ENCODE data around the gene GPATCH2. TPM values are rescaled to one million over a fixed set of nuclear protein-coding genes. Genes with fewer than 3 reads are reported as not detected.

Gene GPATCH2
- total RNA-seq, 1 donor from 2014 or later = 23.0 TPM

DNA sequence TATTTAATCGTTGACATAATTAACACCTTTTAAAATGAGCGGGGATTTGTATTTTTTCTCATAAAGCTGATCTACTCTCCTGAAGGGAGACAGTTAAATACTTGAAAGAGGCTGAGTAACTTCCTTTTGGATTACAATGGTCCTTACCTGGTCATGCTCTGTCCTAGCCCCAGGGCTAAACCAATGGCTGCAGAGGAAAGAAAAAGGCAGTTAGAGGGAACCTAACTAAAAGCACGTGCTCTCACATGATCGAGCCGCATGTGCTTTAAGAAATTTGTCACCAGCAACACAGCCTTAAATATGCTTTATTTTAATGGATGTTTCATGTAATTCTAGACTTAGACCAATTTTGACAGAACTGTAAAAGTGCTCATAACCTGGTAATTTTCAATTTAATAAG is 132.7 kb downstream of the GPATCH2 start:
- H3K4me1 Mint-ChIP-seq = peaks cover 4% of the 10 kb centered on the region
- peaks cover 5% of the 10 kb centered on the region for H3K36me3 Mint-ChIP-seq
- no peaks in the 10 kb centered on the region for H3K27me3 Mint-ChIP-seq (ENCODE audit: low read depth)
- H3K4me3 Mint-ChIP-seq = no peak overlapping the region
- DNase-seq (ENCODE audit: low spot score in 2 of 2, unreplicated experiment in 2 of 2) = no peak
- no peak for TF ChIP-seq CTCF (IDR thresholded peaks at IDR 0.05; ENCODE audit: unreplicated experiment)
- H3K9me3 Mint-ChIP-seq = no peaks in the 10 kb centered on the region
- no peak overlapping the region for H3K27ac Mint-ChIP-seq

DNA sequence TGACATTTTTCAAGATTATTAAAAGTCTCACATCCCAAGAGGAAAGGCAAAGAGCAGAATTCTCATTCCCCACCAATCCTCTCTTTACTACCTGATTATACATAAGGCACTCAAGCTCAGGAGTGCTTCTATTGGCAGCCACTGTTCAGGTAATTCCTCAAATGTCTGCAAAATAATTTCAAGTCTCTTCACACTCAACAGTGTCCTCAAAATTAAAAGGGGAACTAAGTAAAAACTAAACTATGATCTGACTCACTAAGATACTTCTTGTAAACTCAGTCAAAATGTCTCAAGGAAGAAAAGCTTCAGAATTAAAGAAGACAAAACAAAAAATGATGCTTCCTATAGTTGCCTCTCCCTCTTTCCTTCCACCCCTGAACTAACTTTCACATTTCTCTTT is 135.6 kb downstream of the GPATCH2 start:
- Mint-ChIP-seq H3K4me1 (peaks cover 6% of the 10 kb centered on the region), H3K36me3 (peaks cover 7% of the 10 kb centered on the region), H3K9me3 (no peaks in the 10 kb centered on the region), H3K27me3 (ENCODE audit: low read depth) (no peaks in the 10 kb centered on the region), H3K27ac (no peak overlapping the region), H3K4me3 (no peak overlapping the region)
- DNase-seq (ENCODE audit: low spot score in 2 of 2, unreplicated experiment in 2 of 2) = no peak
- no peak for TF ChIP-seq CTCF (IDR thresholded peaks at IDR 0.05; ENCODE audit: unreplicated experiment)

DNA sequence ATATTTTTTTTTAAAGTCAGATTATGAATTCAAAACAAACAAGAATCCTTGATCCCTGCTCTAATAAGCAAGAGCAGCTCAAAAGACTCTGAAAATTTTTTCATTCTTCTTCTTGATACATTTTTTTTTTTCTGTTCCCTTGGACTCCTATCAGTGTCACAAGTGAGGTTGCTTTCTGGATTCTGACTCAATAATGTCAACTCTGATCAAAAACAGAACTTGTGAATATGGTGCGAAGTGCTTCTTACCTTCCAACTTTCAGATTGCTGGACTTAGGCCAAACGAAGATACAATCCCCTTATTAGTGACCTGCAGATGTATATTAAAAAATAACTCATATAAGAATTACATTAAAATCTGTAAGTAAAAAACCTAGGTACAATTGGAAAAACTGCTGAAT is 136.1 kb downstream of the GPATCH2 start:
- no peak for TF ChIP-seq CTCF (IDR thresholded peaks at IDR 0.05; ENCODE audit: unreplicated experiment)
- Mint-ChIP-seq H3K27ac (no peak overlapping the region), H3K36me3 (peaks cover 12% of the 10 kb centered on the region), H3K9me3 (no peaks in the 10 kb centered on the region), H3K4me3 (no peak overlapping the region), H3K4me1 (peaks cover 6% of the 10 kb centered on the region), H3K27me3 (ENCODE audit: low read depth) (no peaks in the 10 kb centered on the region)
- no peak for DNase-seq (ENCODE audit: low spot score in 2 of 2, unreplicated experiment in 2 of 2)

DNA sequence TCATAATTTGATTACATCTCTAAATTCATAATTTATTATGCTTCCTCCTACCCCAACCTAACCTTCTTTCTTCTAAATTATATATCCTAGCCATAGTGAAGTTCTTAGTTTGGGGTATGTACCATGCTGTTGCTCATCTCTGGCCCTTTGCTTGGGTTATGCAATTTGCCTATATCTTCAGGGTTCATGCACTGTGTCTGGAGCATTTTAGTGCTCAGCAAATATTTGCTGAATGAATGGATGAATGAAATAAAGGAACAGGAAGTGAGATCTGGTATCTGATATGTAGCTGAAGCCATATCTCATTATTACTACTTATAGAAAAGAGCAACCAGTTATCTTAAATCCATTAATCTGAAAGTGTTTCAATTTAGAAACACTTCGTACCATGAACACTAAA is 137.6 kb downstream of the GPATCH2 start:
- Mint-ChIP-seq H3K9me3 (no peaks in the 10 kb centered on the region), H3K4me1 (peaks cover 6% of the 10 kb centered on the region), H3K27me3 (ENCODE audit: low read depth) (no peaks in the 10 kb centered on the region), H3K4me3 (no peak overlapping the region), H3K36me3 (peaks cover 14% of the 10 kb centered on the region), H3K27ac (no peak overlapping the region)
- no peak for DNase-seq (ENCODE audit: low spot score in 2 of 2, unreplicated experiment in 2 of 2)
- no peak for TF ChIP-seq CTCF (IDR thresholded peaks at IDR 0.05; ENCODE audit: unreplicated experiment)

DNA sequence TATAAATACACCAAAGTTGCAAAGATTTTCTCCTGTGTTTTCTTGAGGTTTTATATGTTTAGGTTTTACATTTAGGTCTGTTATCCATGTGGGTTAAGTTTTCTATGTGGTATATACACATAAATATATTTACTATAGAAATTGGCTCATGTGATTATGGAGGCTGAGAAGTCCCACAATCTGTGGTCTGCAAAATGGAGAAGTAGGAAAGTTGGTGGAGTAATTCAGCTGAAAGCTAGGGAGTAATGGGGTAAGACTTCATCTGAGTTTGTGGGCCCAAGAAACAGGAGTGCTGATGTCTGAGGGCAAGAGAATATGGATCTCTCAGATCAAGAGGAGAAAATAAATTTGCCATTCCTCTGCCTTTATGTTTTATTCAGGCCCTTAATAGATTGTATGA is 146.0 kb downstream of the GPATCH2 start:
- no peaks in the 10 kb centered on the region for H3K4me1 Mint-ChIP-seq
- no peak overlapping the region for H3K4me3 Mint-ChIP-seq
- no peak for TF ChIP-seq CTCF (IDR thresholded peaks at IDR 0.05; ENCODE audit: unreplicated experiment)
- no peak overlapping the region for H3K27ac Mint-ChIP-seq
- peaks cover 27% of the 10 kb centered on the region for H3K36me3 Mint-ChIP-seq
- peaks cover 15% of the 10 kb centered on the region for H3K9me3 Mint-ChIP-seq
- DNase-seq (ENCODE audit: low spot score in 2 of 2, unreplicated experiment in 2 of 2) = no peak
- no peaks in the 10 kb centered on the region for H3K27me3 Mint-ChIP-seq (ENCODE audit: low read depth)

Data from mesothelial cell of epicardium (in vitro differentiated cells).